Hippocampal formation (tissue), 2 donors: ENCODE measurements around the gene SCP2D1.

Experiments
- DNase-seq, 2 donors: peaks; one replicate each; lab custom pipeline; 2025; lab: John Stamatoyannopoulos, UW

The SCP2D1 gene

GRCh38 chr20:18811904-18812303 is 1.7 kb upstream of the SCP2D1 start:
- no peak for DNase-seq

DNA sequence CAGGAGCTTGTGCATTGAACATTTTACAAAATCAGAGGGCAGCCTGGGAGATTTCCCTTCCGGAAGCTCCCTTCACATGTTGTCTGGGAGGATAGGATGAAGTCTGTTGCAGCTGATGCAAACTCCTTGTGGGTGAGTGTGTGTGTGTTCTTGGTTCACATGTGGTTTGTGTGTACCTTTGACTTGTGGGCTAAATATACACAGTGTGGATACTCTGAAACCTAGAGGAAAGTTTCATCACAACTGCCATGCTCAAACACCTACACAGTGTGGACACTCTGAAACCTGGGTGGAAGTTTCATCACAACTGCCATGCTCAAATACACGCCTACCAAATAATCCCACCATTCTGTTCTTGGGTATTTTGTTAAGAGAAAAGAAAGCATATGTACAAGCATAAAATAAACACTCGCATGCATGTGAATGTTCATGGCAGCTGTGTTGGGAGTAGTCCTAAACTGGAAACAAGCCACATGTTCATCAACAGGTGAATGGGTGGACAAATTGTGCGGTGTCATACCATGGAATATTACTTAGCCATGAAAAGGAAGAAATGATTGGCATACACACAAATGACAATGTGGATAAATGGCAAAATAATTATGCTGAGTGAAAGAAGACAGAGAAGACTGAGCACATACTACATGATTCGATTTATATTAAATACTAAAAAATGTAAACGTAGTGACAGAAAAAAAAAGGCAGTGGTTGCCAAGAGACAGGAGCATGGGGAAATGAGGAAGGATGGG is 1.8 kb downstream of the SCP2D1 start:
- no peak for DNase-seq

GRCh38 chr20:18822832-18823231 is 9.2 kb downstream of the SCP2D1 start:
- no peak for DNase-seq

DNA sequence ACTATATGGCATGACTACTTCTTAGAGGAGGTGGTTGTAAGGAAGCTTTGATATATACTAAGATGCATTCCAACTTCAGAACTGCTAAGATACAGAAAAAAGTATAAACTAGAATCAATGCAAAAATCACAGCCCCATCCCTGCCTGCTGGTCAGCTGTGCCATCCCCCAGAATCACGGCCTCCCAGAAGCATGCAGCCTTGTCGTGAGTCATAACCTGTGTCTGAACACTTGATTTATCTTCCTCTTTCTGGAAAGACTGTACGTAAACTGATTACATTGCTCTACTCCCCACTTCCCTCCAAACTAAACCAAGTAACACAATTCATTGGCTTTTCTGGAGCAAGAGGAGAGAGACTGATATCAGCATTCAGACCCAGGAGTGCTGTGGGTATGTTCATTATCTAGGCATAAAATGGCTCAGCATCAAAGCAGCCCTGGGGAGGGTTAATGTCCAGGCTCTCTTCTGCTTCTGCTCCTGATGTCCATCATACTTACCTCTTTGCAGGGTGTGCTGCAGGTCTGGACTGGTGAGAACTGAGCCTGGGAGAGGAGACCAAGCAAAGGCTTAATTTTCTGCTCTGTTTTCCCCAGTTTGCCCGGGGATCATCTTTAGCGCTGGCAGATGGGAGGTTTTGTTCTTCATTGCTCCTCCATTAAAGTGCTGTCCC is 18.4 kb downstream of the SCP2D1 start:
- no peak for DNase-seq

GRCh38 chr20:18832546-18833200 is 19.1 kb downstream of the SCP2D1 start:
- no peak for DNase-seq

GRCh38 chr20:18835466-18836256 is 22.1 kb downstream of the SCP2D1 start:
- no peak for DNase-seq

GRCh38 chr20:18837718-18838117 is 24.1 kb downstream of the SCP2D1 start:
- no peak for DNase-seq

DNA sequence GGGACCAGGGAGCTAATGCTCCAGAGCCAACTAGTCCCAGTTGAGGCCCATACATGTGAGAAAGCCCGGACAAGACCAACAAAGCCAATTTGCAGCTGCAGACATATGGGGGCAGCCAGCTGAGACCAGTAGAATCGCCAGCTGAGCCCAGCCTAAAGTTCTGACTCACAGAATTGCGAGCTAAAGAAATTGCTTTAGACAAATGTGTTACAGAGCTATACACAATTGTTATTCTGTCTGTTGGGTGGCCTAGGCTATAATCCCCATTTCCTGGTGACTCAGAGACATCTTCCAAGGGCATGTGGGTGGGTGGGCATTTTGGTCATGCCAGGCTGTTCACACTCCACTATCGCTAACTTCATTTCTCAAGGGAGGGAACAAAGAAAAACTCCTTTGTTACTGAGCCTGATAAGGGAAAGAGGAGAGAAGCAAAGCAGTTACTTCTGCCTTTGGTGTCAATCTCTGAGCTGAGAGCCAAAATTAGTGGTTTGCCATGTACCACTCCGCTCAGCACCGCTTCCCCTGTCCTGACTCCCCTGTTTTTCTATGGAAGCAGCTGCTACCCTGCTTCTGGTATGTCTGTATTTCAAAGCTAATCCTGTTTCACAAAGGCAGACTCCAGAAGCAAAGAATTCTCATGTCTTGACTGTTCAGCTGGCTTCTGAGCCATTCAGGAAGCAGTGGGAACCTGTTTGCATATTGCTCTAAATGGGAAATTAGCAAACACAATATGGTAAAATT is 26.1 kb downstream of the SCP2D1 start:
- no peak for DNase-seq

DNA sequence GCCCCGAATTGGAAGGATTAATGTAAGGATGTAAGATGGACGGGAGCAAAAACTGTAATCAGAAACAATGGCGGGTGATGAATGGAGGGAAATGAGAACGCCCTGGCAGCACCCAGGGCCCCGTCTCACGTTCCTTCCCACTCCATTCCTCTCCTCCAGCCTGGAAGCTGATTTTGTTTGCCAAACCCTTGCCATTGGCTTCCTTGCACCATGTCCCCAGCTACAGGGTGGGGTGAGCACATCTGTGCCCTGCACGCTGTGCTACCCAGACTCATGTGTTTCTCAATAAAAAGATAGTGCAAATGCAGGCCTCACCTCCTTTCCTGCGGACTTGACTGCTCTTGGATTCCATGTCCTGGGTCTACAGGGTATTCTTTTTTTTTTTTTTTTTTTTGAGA is 26.7 kb downstream of the SCP2D1 start:
- no peak for DNase-seq

DNA sequence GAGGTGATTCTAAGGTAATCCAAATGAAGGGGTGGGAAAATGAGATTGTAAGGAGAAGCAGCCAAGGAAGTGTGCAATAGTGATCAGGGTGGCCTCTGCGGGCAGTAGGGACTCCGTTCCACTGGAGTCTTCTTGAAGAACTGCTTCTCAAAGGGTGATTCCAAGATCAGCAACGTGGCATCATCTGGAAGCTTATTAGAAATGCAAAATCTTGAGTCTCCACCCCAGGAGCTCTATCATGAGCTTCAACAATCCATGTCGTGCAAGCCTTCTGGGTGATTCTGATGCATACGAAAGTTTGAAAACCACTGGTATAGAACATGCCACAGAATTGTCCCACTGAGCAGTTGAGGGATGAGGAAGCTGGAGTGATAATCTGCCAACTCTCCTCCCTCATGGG is 31.4 kb downstream of the SCP2D1 start:
- no peak for DNase-seq

GRCh38 chr20:18847226-18847755 is 33.7 kb downstream of the SCP2D1 start:
- DNase-seq = no peak

DNA sequence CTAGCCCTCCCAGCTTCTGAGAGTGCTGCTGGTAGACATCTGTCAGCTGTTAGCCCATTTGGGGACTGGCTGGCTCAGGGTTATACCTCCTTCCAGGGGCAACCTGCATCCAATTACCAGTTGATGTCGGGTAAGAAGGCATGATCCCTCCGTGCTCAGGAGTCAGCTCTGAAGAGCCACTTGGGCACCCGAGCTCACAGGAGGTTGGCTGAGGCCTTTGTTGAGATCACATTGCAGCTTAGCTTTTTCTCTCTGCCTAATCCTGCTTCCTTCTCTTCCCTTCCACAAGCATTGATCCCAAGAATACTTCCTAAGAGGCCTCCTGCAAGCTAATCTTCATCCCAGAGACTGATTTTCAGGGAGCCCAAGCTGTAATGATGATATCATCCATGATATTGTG is 35.5 kb downstream of the SCP2D1 start:
- DNase-seq = no peak

DNA sequence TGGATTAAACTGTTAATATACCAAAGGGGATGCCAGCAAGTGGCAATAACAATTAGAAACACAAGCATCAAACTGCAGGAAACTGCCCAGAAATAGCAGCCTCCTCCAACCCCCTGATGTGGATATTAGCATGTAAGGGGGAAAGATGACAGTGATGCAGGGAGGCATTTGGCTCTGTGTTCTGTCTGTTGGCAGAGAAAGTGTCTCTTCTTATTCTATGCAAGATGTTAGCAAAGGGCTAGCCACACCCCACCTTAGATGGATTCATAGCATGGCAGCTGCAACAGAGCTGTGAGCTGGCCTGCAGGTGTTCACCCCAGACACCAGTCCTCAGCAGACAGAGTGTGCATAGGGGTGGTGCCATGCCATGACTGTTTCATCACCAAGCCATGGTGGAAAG is 38.0 kb downstream of the SCP2D1 start:
- DNase-seq = no peak

- DNase-seq = no peak
These were observed 38.7 kb downstream of the SCP2D1 start for GRCh38 chr20:18852318-18852717.

GRCh38 chr20:18853216-18853615 is 39.6 kb downstream of the SCP2D1 start:
- no peak for DNase-seq

DNA sequence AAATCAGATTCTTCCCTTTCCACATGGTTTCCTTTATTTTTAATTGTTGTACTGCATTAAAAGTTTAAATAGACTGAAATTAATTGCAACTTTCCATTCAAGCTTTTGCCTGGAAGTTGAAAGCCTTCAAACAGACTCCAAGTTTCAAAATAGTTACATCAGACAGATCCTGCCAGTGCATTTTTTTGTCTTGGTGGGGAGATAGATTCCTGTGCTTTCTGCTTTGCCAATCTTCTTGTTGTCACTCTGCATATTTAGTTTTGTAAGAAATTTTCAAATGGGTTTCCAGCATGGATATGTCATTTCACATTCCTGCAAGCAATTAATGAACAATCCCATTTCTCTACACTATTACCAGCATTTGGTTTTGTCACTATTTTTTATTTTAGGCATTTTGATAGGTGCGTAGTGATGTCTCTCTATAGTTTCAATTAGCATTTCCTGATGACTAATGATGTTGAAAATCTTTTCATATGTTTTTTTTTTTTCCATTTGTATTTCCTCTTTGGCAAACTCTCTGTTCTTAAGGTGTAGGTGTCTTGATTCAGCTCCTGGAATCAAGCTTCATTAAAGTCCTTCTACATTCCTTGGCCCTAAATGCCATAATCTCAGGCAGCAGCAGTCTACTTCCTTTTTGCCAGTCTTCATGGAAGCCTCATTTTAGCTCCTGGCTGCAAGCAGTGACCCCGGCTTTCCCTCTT is 40.5 kb downstream of the SCP2D1 start:
- no peak for DNase-seq

- DNase-seq = no peak
These were observed 42.3 kb downstream of the SCP2D1 start for GRCh38 chr20:18855882-18856281.

- DNase-seq = no peak
These were observed 43.3 kb downstream of the SCP2D1 start for GRCh38 chr20:18856873-18857272.

DNA sequence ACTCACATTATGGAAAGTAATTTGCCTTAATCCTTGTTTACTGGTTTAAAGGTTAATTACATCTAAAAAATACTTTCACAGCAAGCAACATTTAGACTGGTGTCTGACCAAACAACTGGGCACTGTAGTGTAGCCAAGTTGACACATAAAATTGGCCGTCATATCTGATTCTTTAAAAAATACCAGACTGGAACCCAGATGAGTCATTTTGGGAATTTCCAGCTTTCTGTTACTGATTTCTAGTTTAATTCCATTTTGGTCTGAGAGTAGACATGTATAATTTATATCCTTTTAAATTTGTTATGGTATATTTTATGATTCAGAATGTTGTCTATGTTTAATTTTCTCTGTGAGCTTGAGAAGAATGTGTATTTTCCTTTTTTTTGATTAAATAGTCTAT is 44.1 kb downstream of the SCP2D1 start:
- no peak for DNase-seq

DNA sequence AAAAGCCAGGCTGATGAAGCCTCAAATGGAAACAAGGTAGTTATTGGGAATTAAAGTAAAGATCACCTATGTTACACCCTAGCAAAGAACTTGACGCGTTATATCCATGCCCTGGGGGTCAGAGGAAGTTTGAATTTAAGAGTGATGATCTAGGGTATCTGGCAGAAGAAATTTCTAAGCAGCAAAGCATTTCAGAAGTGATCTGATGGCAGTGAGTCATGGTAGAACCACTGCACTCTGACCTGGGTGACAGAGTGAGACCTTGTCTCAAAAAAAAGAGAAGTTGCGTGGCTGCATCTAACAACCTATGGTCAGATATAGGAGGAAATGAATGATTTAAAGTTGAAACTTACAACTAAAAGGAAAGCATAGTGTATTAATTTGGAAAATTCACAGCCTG is 45.2 kb downstream of the SCP2D1 start:
- no peak for DNase-seq
